Measurements from ENCODE around the gene CEP290.

Gene CEP290

DNA sequence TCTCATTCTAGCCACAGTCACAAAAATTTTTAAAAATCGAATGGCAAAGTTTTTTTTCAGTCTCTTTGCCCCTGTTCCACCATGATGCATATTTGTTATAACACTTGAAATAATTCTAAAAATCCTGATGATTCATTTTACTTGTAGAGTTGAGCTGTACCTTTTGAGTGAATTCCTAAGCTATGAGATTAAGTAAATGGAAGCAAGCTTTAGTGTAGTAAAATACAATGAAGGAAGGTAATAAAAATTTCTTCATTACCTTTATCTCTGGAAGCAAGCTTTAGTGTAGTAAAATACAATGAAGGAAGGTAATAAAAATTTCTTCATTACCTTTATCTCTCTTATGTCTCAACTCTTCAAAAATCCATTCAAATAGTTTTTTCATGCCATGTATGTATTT, 46.3 kb upstream of the CEP290 start:
- H3K4me1 ChIP-seq (ENCODE audit: control insufficient read depth, insufficient read depth, low read length): no peaks in the 10 kb centered on the region
- ChIA-PET POLR2A (no interaction called here), CTCF (interaction anchor here (0.7 to 0.9 kb wide), 2 partner anchors 12 to 135 kb away, joined by 3 to 5 read pairs; no protein-coding TSS in a partner anchor)
- no peak overlapping the region for H3K27ac ChIP-seq (ENCODE audit: extremely low read depth, low read depth, low read length)
- TF ChIP-seq ZNF510 (tag by site-specific recombination; IDR thresholded peaks at IDR 0.05; ENCODE audit: insufficient replicate concordance): no peak
- no peak for TF ChIP-seq ZNF341 (tag by site-specific recombination; IDR thresholded peaks at IDR 0.05; ENCODE audit: low read depth)
- TF ChIP-seq, protein P1, sequence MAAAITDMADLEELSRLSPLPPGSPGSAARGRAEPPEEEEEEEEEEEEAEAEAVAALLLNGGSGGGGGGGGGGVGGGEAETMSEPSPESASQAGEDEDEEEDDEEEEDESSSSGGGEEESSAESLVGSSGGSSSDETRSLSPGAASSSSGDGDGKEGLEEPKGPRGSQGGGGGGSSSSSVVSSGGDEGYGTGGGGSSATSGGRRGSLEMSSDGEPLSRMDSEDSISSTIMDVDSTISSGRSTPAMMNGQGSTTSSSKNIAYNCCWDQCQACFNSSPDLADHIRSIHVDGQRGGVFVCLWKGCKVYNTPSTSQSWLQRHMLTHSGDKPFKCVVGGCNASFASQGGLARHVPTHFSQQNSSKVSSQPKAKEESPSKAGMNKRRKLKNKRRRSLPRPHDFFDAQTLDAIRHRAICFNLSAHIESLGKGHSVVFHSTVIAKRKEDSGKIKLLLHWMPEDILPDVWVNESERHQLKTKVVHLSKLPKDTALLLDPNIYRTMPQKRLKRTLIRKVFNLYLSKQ (tag by site-specific recombination; IDR thresholded peaks at IDR 0.05; ENCODE audit: borderline replicate concordance): no peak
- no peak for TF ChIP-seq ZNF624 (tag by site-specific recombination; IDR thresholded peaks at IDR 0.05)
- TF ChIP-seq HOXA7 (CRISPR knock-in tag; IDR thresholded peaks at IDR 0.05; ENCODE audit: borderline replicate concordance): no peak
- TF ChIP-seq ZNF311 (tag by site-specific recombination; IDR thresholded peaks at IDR 0.05; ENCODE audit: borderline replicate concordance): no peak
- TF ChIP-seq FEZF1 (tag by site-specific recombination; IDR thresholded peaks at IDR 0.05): no peak
- TF ChIP-seq, protein P2, sequence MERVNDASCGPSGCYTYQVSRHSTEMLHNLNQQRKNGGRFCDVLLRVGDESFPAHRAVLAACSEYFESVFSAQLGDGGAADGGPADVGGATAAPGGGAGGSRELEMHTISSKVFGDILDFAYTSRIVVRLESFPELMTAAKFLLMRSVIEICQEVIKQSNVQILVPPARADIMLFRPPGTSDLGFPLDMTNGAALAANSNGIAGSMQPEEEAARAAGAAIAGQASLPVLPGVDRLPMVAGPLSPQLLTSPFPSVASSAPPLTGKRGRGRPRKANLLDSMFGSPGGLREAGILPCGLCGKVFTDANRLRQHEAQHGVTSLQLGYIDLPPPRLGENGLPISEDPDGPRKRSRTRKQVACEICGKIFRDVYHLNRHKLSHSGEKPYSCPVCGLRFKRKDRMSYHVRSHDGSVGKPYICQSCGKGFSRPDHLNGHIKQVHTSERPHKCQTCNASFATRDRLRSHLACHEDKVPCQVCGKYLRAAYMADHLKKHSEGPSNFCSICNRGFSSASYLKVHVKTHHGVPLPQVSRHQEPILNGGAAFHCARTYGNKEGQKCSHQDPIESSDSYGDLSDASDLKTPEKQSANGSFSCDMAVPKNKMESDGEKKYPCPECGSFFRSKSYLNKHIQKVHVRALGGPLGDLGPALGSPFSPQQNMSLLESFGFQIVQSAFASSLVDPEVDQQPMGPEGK (tag by site-specific recombination; IDR thresholded peaks at IDR 0.05): no peak
- no peak for TF ChIP-seq ZNF214 (tag by site-specific recombination; IDR thresholded peaks at IDR 0.05; ENCODE audit: borderline replicate concordance)
- TF ChIP-seq, protein P3, sequence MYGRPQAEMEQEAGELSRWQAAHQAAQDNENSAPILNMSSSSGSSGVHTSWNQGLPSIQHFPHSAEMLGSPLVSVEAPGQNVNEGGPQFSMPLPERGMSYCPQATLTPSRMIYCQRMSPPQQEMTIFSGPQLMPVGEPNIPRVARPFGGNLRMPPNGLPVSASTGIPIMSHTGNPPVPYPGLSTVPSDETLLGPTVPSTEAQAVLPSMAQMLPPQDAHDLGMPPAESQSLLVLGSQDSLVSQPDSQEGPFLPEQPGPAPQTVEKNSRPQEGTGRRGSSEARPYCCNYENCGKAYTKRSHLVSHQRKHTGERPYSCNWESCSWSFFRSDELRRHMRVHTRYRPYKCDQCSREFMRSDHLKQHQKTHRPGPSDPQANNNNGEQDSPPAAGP (tag by site-specific recombination; IDR thresholded peaks at IDR 0.05): no peak
- TF ChIP-seq ZXDB (tag by site-specific recombination; IDR thresholded peaks at IDR 0.05): no peak
- TF ChIP-seq ZBTB17 (tag by site-specific recombination; IDR thresholded peaks at IDR 0.05): no peak
- TF ChIP-seq ZNF549 (tag by site-specific recombination; IDR thresholded peaks at IDR 0.05): no peak
- TF ChIP-seq, protein P4, sequence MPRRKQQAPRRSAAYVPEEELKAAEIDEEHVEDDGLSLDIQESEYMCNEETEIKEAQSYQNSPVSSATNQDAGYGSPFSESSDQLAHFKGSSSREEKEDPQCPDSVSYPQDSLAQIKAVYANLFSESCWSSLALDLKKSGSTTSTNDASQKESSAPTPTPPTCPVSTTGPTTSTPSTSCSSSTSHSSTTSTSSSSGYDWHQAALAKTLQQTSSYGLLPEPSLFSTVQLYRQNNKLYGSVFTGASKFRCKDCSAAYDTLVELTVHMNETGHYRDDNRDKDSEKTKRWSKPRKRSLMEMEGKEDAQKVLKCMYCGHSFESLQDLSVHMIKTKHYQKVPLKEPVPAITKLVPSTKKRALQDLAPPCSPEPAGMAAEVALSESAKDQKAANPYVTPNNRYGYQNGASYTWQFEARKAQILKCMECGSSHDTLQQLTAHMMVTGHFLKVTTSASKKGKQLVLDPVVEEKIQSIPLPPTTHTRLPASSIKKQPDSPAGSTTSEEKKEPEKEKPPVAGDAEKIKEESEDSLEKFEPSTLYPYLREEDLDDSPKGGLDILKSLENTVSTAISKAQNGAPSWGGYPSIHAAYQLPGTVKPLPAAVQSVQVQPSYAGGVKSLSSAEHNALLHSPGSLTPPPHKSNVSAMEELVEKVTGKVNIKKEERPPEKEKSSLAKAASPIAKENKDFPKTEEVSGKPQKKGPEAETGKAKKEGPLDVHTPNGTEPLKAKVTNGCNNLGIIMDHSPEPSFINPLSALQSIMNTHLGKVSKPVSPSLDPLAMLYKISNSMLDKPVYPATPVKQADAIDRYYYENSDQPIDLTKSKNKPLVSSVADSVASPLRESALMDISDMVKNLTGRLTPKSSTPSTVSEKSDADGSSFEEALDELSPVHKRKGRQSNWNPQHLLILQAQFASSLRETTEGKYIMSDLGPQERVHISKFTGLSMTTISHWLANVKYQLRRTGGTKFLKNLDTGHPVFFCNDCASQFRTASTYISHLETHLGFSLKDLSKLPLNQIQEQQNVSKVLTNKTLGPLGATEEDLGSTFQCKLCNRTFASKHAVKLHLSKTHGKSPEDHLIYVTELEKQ (tag by site-specific recombination; IDR thresholded peaks at IDR 0.05; ENCODE audit: borderline replicate concordance): no peak
- no peak for TF ChIP-seq RBAK (tag by site-specific recombination; IDR thresholded peaks at IDR 0.05)
- peaks cover 7 to 24% of the 10 kb centered on the region in 2 experiments for H3K36me3 ChIP-seq (ENCODE audit: control insufficient read depth in 2 of 2, insufficient read depth in 1 of 2, low read length in 2 of 2)
- H3K4me3 ChIP-seq (ENCODE audit: low read depth, low read length): no peak overlapping the region
- H3K9me3 ChIP-seq (ENCODE audit: control insufficient read depth, insufficient read depth, low read depth, low read length): no peaks in the 10 kb centered on the region

DNA sequence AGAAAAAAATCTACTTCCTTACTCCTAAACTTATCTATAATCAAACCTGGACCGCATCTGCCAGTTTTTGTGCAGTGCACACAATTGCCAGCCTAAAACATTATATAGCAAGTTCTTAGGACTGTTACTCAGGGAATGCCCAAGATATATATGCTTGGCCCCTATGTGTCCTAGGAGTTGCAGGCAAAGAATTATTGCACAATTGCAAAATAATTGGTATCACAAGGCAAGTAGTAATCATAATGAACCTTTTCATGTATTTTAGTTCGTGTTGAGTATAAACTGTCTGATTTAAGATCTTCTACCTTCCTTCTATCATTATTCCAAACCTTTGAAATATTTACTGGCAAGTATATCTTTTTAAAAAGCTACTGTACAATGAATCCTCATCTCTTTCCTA, 45.7 kb upstream of the CEP290 start:
- POLR2A ChIA-PET: no interaction called here
- no peak for TF ChIP-seq ZNF140 (tag by site-specific recombination; IDR thresholded peaks at IDR 0.05)
- TF ChIP-seq, protein P5, sequence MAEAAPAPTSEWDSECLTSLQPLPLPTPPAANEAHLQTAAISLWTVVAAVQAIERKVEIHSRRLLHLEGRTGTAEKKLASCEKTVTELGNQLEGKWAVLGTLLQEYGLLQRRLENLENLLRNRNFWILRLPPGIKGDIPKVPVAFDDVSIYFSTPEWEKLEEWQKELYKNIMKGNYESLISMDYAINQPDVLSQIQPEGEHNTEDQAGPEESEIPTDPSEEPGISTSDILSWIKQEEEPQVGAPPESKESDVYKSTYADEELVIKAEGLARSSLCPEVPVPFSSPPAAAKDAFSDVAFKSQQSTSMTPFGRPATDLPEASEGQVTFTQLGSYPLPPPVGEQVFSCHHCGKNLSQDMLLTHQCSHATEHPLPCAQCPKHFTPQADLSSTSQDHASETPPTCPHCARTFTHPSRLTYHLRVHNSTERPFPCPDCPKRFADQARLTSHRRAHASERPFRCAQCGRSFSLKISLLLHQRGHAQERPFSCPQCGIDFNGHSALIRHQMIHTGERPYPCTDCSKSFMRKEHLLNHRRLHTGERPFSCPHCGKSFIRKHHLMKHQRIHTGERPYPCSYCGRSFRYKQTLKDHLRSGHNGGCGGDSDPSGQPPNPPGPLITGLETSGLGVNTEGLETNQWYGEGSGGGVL (tag by site-specific recombination; IDR thresholded peaks at IDR 0.05): no peak
- TF ChIP-seq ZNF549 (tag by site-specific recombination; IDR thresholded peaks at IDR 0.05): no peak
- TF ChIP-seq TCF7L2 (IDR thresholded peaks at IDR 0.05; ENCODE audit: borderline replicate concordance, low read depth, low read length): no peak
- TF ChIP-seq, protein P6, sequence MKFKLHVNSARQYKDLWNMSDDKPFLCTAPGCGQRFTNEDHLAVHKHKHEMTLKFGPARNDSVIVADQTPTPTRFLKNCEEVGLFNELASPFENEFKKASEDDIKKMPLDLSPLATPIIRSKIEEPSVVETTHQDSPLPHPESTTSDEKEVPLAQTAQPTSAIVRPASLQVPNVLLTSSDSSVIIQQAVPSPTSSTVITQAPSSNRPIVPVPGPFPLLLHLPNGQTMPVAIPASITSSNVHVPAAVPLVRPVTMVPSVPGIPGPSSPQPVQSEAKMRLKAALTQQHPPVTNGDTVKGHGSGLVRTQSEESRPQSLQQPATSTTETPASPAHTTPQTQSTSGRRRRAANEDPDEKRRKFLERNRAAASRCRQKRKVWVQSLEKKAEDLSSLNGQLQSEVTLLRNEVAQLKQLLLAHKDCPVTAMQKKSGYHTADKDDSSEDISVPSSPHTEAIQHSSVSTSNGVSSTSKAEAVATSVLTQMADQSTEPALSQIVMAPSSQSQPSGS (tag by site-specific recombination; IDR thresholded peaks at IDR 0.05; ENCODE audit: low read depth): no peak
- no peak for TF ChIP-seq ZNF776 (tag by site-specific recombination; IDR thresholded peaks at IDR 0.05; ENCODE audit: borderline replicate concordance)
- TF ChIP-seq ZNF610 (tag by site-specific recombination; IDR thresholded peaks at IDR 0.05; ENCODE audit: borderline replicate concordance): no peak
- no peak for TF ChIP-seq KLF8 (tag by site-specific recombination; IDR thresholded peaks at IDR 0.05)
- no peak for TF ChIP-seq ZNF391 (tag by site-specific recombination; IDR thresholded peaks at IDR 0.05; ENCODE audit: borderline replicate concordance, low read depth)
- TF ChIP-seq ZNF600 (tag by site-specific recombination; IDR thresholded peaks at IDR 0.05): no peak

More for the DNA sequence above, 45.7 kb upstream of the CEP290 start:
- H3K27ac ChIP-seq (ENCODE audit: extremely low read depth, low read depth, low read length): no peak overlapping the region
- H3K4me3 ChIP-seq (ENCODE audit: low read depth, low read length): no peak overlapping the region
- no peaks in the 10 kb centered on the region for H3K4me1 ChIP-seq (ENCODE audit: control insufficient read depth, insufficient read depth, low read length)
- H3K36me3 ChIP-seq (ENCODE audit: control insufficient read depth in 2 of 2, insufficient read depth in 1 of 2, low read length in 2 of 2): peaks cover 7 to 23% of the 10 kb centered on the region in 2 experiments; a peak in 2 of 3 replicates
- CTCF ChIA-PET: no interaction called here
- H3K9me3 ChIP-seq (ENCODE audit: control insufficient read depth, insufficient read depth, low read depth, low read length): no peaks in the 10 kb centered on the region

Measured in HEK293 (cell line).